HCT116 (cell line): ENCODE results near the gene SIGLEC14. TPM values are rescaled to one million over a fixed set of nuclear protein-coding genes. Genes with fewer than 3 reads are reported as not detected.

Experiments used
- ATAC-seq: fragments of 200-7000 bp; cut with Tn5 transposase; 2 replicates; pipeline ENCODE4 v1.9.1; 2020; ENCODE audit warnings: mild to moderate bottlenecking, moderate library complexity
- BruUV-seq: library from RNA; stranded (reverse); fragments of 400-500 nt; replicated peaks from 2 replicates; lab custom pipeline; 2021; lab: Mats Ljungman, UMichigan
- CTCF ChIA-PET: fragments of 300-600 bp; sonication (Branson Sonifier 250); formaldehyde crosslinking; loops from one replicate; lab custom pipeline; 2021; ENCODE audit warnings: antibody characterized with exemption; lab: Charles Lee
- POLR2A ChIA-PET: fragments of 300-600, 350-600 bp; sonication (Branson Sonifier 250); formaldehyde crosslinking; loops from one replicate; lab custom pipeline; 2021; ENCODE audit warnings: antibody characterized with exemption; lab: Charles Lee
- RAD21 ChIA-PET, 2 experiments: fragments of 300-600 bp; sonication (Branson Sonifier 250); formaldehyde crosslinking; loops; one replicate each; lab custom pipeline; 2023; ENCODE audit warnings: low total read pairs in 2 of 2; ENCODE audit not compliant: uncharacterized antibody in 2 of 2, unreplicated experiment in 2 of 2, low non-redundant PET in 1 of 2; lab: Charles Lee
- DNase-seq: peaks from one replicate; pipeline ENCODE4 v3.0.0-alpha.2; 2010; ENCODE audit warnings: low read depth, low spot score
- H2AFZ ChIP-seq: fragments of 200-600 bp; shearing (Covaris generic), sonication (generic); 2 replicates; pipeline ENCODE4 v1.6.1; 2017; ENCODE audit warnings: low read depth, mixed run types, mixed read lengths, antibody characterized with exemption, low read length; ENCODE audit not compliant: poor library complexity, severe bottlenecking
- H3K27ac ChIP-seq: 2 replicates; pipeline ENCODE4 v1.5.1; 2012; ENCODE audit warnings: low read depth, low read length
- H3K27me3 ChIP-seq: fragments of 200-600 bp; sonication (generic); 2 replicates; pipeline ENCODE4 v1.6.1; 2016; ENCODE audit warnings: mixed run types, low read length, mixed read lengths; ENCODE audit not compliant: insufficient read depth
- H3K36me3 ChIP-seq, 2 experiments: fragments of 200-500 bp in 1 of 2; fragments of 200-600 bp in 1 of 2; sonication (Bioruptor generic) in 1 of 2; sonication (generic) in 1 of 2; 2 replicates each; pipeline versions ENCODE4 v1.5.1 to v1.6.1; 2014 to 2016; ENCODE audit warnings: low read length in 2 of 2, inconsistent platforms in 1 of 2, mixed read lengths in 1 of 2, mixed run types in 1 of 2; ENCODE audit not compliant: insufficient read depth in 2 of 2, control insufficient read depth in 1 of 2
- H3K4me1 ChIP-seq, 2 experiments: fragments of 200-600 bp in 1 of 2; sonication (generic) in 1 of 2; 2 replicates each; pipeline versions ENCODE4 v1.5.1 to v1.6.1; 2012 to 2017; ENCODE audit warnings: low read length in 2 of 2, inconsistent platforms in 1 of 2, mild to moderate bottlenecking in 1 of 2, mixed read lengths in 1 of 2, mixed run types in 1 of 2, moderate library complexity in 1 of 2; ENCODE audit not compliant: insufficient read depth in 2 of 2, control insufficient read depth in 1 of 2
- H3K4me2 ChIP-seq: fragments of 200-600 bp; sonication (generic); 2 replicates; pipeline ENCODE4 v1.6.1; 2017; ENCODE audit warnings: mixed run types, low read length, mixed read lengths
- H3K4me3 ChIP-seq, 2 experiments: fragments of 200-600 bp in 1 of 2; sonication (generic) in 1 of 2; replicated peaks in 1 of 2; 2 replicates each; pipeline ENCODE4 v1.5.1; 2011 to 2016; ENCODE audit warnings: low read length in 2 of 2, control low read depth in 1 of 2, low read depth in 1 of 2, mild to moderate bottlenecking in 1 of 2, mixed read lengths in 1 of 2, mixed run types in 1 of 2
- H3K79me2 ChIP-seq: fragments of 200-600 bp; sonication (generic); 2 replicates; pipeline ENCODE4 v1.6.1; 2017; ENCODE audit warnings: mild to moderate bottlenecking, mixed run types, low read length, moderate library complexity, mixed read lengths; ENCODE audit not compliant: insufficient read depth
- H3K9ac ChIP-seq: fragments of 200-600 bp; sonication (generic); 2 replicates; pipeline ENCODE4 v1.6.1; 2016; ENCODE audit warnings: low read length, mixed read lengths
- H3K9me2 ChIP-seq: fragments of 200-600 bp; sonication (generic), shearing (Covaris generic); 2 replicates; pipeline ENCODE4 v1.6.1; 2017; ENCODE audit warnings: mixed run types, mild to moderate bottlenecking, moderate library complexity; ENCODE audit not compliant: insufficient read depth
- H3K9me3 ChIP-seq, 2 experiments: fragments of 200-500 bp in 1 of 2; fragments of 200-600 bp in 1 of 2; sonication (Bioruptor generic) in 1 of 2; sonication (generic) in 1 of 2; 2 replicates each; pipeline ENCODE4 v1.6.1; 2014 to 2017; ENCODE audit warnings: low read length in 2 of 2, mixed read lengths in 2 of 2, inconsistent platforms in 1 of 2, low read depth in 1 of 2, mild to moderate bottlenecking in 1 of 2, mixed run types in 1 of 2, moderate library complexity in 1 of 2; ENCODE audit not compliant: control insufficient read depth in 1 of 2, insufficient read depth in 1 of 2
- H4K20me1 ChIP-seq: fragments of 200-600 bp; sonication (generic), shearing (Covaris generic); 2 replicates; pipeline ENCODE4 v1.6.1; 2017; ENCODE audit warnings: mixed run types, mild to moderate bottlenecking, moderate library complexity; ENCODE audit not compliant: insufficient read depth
- ATF3 ChIP-seq: IDR thresholded peaks from 2 replicates; pipeline ENCODE4 v1.6.1; 2012
- CEBPB ChIP-seq: IDR thresholded peaks from 2 replicates; pipeline ENCODE4 v1.6.1; 2012; ENCODE audit warnings: low read depth
- EGR1 ChIP-seq: IDR thresholded peaks from 2 replicates; pipeline ENCODE4 v1.6.1; 2012; ENCODE audit warnings: low read depth
- ELF1 ChIP-seq: IDR thresholded peaks from 2 replicates; pipeline ENCODE4 v1.6.1; 2012; ENCODE audit warnings: low read depth, borderline replicate concordance
- EZH2 ChIP-seq: fragments of 200-600 bp; sonication (generic); IDR thresholded peaks from 2 replicates; pipeline ENCODE4 v1.6.1; 2017; ENCODE audit warnings: antibody characterized with exemption, mixed run types
- POLR2A ChIP-seq: IDR thresholded peaks from 2 replicates; pipeline ENCODE4 v1.7.0; 2011; ENCODE audit warnings: borderline replicate concordance; ENCODE audit not compliant: insufficient read depth, insufficient read length; ENCODE audit errors: extremely low read depth
- SIN3A ChIP-seq: IDR thresholded peaks from 2 replicates; pipeline ENCODE4 v1.6.1; 2012; ENCODE audit warnings: low read depth
- SP1 ChIP-seq: IDR thresholded peaks from 2 replicates; pipeline ENCODE4 v1.6.1; 2012; ENCODE audit warnings: low read depth
- SRF ChIP-seq: IDR thresholded peaks from 2 replicates; pipeline ENCODE4 v1.6.1; 2012; ENCODE audit warnings: low read depth
- YY1 ChIP-seq: IDR thresholded peaks from 2 replicates; pipeline ENCODE4 v1.6.1; 2011; ENCODE audit warnings: low read length, low read depth, moderate library complexity, mild to moderate bottlenecking; ENCODE audit not compliant: insufficient replicate concordance; ENCODE audit errors: extremely low read depth
- ZFX ChIP-seq: fragments of 450-650 bp; IDR thresholded peaks from 2 replicates; pipeline ENCODE4 v1.6.1; 2017
- ZNF274 ChIP-seq: fragments of 200-500 bp; sonication (Bioruptor generic); IDR thresholded peaks from 2 replicates; pipeline ENCODE4 v1.6.1; 2014; ENCODE audit warnings: mild to moderate bottlenecking, low read depth, low read length, inconsistent platforms
- intact Hi-C: fragments of 100-400 bp; cut with micrococcal nuclease; formaldehyde crosslinking; loops from 2 replicates; pipeline ENCODE4 v1.10.0; 2022
- total RNA-seq: library from RNA; stranded (reverse); gene quantifications from one replicate; pipeline ENCODE4 v1.2.1, GENCODE V29; 2021; ENCODE audit not compliant: unreplicated experiment

The SIGLEC14 gene
- total RNA-seq, 1 experiment from 2014 or later = not detected

DNA sequence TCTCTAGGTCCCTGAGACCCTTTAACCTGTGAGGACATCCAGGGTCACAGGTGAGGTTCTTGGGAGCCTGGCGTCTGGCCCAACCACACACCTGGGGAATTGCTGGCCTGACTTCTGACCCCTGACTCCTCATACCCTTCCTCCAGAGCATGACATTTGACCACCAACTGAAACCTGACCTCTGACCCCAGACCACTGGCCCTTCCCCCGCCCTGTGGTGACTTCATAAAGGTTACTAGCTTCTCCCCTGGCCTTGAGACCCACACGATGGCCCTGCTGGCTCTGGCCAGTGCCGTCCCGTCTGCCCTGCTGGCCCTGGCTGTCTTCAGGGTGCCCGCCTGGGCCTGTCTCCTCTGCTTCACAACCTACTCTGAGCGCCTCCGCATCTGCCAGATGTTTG, 46.6 kb upstream of the SIGLEC14 start, which contains the start of gene SPACA6:
TSS of gene SPACA6 (plus strand) at position 71 of the 400 bp plus-strand sequence. CDS start at position 268, 197 bp downstream.
- Histone ChIP-seq H3K9ac (no peak within 1 kb of the TSS), H2AFZ (no peak within 1 kb of the TSS), H3K4me3 (no peak within 1 kb of the TSS), H3K4me1 (peaks cover 10 to 22% of the 10 kb centered on the region in 2 experiments; a peak in 3 of 4 replicates), H3K27me3 (no peaks in the 10 kb centered on the region), H3K27ac (peak within 1 kb of the TSS; percentile 37; the same call in 1 of the 2 replicates), H3K9me2 (no peaks in the 10 kb centered on the region), H4K20me1 (no peaks in the 10 kb centered on the region), H3K4me2 (peak within 1 kb of the TSS; percentile 9; the same call in 1 of the 2 replicates), H3K36me3 (peaks cover 9 to 10% of the 10 kb centered on the region in 2 experiments; a peak in 2 of 4 replicates), H3K79me2 (peaks cover 47% of the 10 kb centered on the region), H3K9me3 (no peaks in the 10 kb centered on the region)
- TF ChIP-seq ZFX (no peak), EGR1 (no peak), SP1 (no peak)
- intact Hi-C loops = no loop called here
- no TSS peak for BruUV-seq
- no peak for ATAC-seq
- no peak for DNase-seq
- ChIA-PET CTCF (no interaction called here), RAD21 (interaction anchor here in 1 of 2 experiments (0.6 kb wide), 1 partner anchor 84 kb away, joined by 3 read pairs; no protein-coding TSS in a partner anchor), POLR2A (no interaction called here)

DNA sequence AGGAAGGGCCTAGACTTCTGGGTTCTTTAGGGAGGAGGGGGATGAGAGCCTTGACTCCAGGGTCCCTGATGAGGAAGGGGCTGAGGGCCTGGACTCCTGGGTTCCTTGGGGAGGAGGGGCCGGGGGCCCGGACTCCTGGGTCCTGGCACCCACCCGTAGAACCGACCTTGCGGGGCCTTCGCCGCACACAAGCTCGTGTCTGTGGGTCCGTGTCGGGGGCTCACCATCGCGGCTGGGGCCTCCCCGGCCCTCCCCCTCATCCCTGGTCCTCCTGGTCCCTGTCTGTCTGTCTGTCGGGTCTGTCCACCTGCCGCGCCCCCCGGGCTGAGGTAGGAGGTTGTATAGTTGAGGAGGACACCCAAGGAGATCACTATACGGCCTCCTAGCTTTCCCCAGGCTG, 45.8 kb upstream of the SIGLEC14 start:
- H3K4me3 ChIP-seq = no peak overlapping the region
- intact Hi-C loops = no loop called here

More for the DNA sequence above, 45.8 kb upstream of the SIGLEC14 start:
- CTCF ChIA-PET = no interaction called here
- no peaks in the 10 kb centered on the region for H3K27me3 ChIP-seq
- no peak overlapping the region for H2AFZ ChIP-seq
- no peak overlapping the region for H3K9ac ChIP-seq
- no peak overlapping the region; the same call in 1 of the 2 replicates for H3K27ac ChIP-seq
- peaks cover 10 to 30% of the 10 kb centered on the region in 2 experiments; a peak in 3 of 4 replicates for H3K4me1 ChIP-seq
- POLR2A ChIA-PET = no interaction called here
- peaks cover 48% of the 10 kb centered on the region for H3K79me2 ChIP-seq
- RAD21 ChIA-PET = no interaction called here
- no peak for DNase-seq
- peaks cover 9 to 10% of the 10 kb centered on the region in 2 experiments; a peak in 2 of 4 replicates for H3K36me3 ChIP-seq
- no peaks in the 10 kb centered on the region for H4K20me1 ChIP-seq
- BruUV-seq = no TSS peak
- ATAC-seq = no peak
- H3K9me3 ChIP-seq = no peaks in the 10 kb centered on the region
- TF ChIP-seq POLR2A (no peak), CEBPB (no peak), ELF1 (no peak), EGR1 (no peak), SRF (no peak), YY1 (no peak), ZNF274 (no peak), SIN3A (no peak), EZH2 (no peak), ATF3 (no peak)
- no peak overlapping the region for H3K4me2 ChIP-seq
- H3K9me2 ChIP-seq = no peaks in the 10 kb centered on the region
